HCT116 (cell line): ENCODE measurements around the gene TRIM50. TPM values are rescaled to one million over a fixed set of nuclear protein-coding genes. Genes with fewer than 3 reads are reported as not detected.

Source experiments
- ATAC-seq: fragments of 200-7000 bp; cut with Tn5 transposase; 2 replicates; pipeline ENCODE4 v1.9.1; 2020; ENCODE audit warnings: mild to moderate bottlenecking, moderate library complexity
- BruUV-seq: library from RNA; stranded (reverse); fragments of 400-500 nt; replicated peaks from 2 replicates; lab custom pipeline; 2021; lab: Mats Ljungman, UMichigan
- CTCF ChIA-PET: fragments of 300-600 bp; sonication (Branson Sonifier 250); formaldehyde crosslinking; loops from one replicate; lab custom pipeline; 2021; ENCODE audit warnings: antibody characterized with exemption; lab: Charles Lee
- POLR2A ChIA-PET: fragments of 300-600, 350-600 bp; sonication (Branson Sonifier 250); formaldehyde crosslinking; loops from one replicate; lab custom pipeline; 2021; ENCODE audit warnings: antibody characterized with exemption; lab: Charles Lee
- RAD21 ChIA-PET, 2 experiments: fragments of 300-600 bp; sonication (Branson Sonifier 250); formaldehyde crosslinking; loops; one replicate each; lab custom pipeline; 2023; ENCODE audit warnings: low total read pairs in 2 of 2; ENCODE audit not compliant: uncharacterized antibody in 2 of 2, unreplicated experiment in 2 of 2, low non-redundant PET in 1 of 2; lab: Charles Lee
- DNase-seq: peaks from one replicate; pipeline ENCODE4 v3.0.0-alpha.2; 2010; ENCODE audit warnings: low read depth, low spot score
- H2AFZ ChIP-seq: fragments of 200-600 bp; shearing (Covaris generic), sonication (generic); 2 replicates; pipeline ENCODE4 v1.6.1; 2017; ENCODE audit warnings: low read depth, mixed run types, mixed read lengths, antibody characterized with exemption, low read length; ENCODE audit not compliant: poor library complexity, severe bottlenecking
- H3K27ac ChIP-seq: 2 replicates; pipeline ENCODE4 v1.5.1; 2012; ENCODE audit warnings: low read depth, low read length
- H3K27me3 ChIP-seq: fragments of 200-600 bp; sonication (generic); 2 replicates; pipeline ENCODE4 v1.6.1; 2016; ENCODE audit warnings: mixed run types, low read length, mixed read lengths; ENCODE audit not compliant: insufficient read depth
- H3K36me3 ChIP-seq, 2 experiments: fragments of 200-500 bp in 1 of 2; fragments of 200-600 bp in 1 of 2; sonication (Bioruptor generic) in 1 of 2; sonication (generic) in 1 of 2; 2 replicates each; pipeline versions ENCODE4 v1.5.1 to v1.6.1; 2014 to 2016; ENCODE audit warnings: low read length in 2 of 2, inconsistent platforms in 1 of 2, mixed read lengths in 1 of 2, mixed run types in 1 of 2; ENCODE audit not compliant: insufficient read depth in 2 of 2, control insufficient read depth in 1 of 2
- H3K4me1 ChIP-seq, 2 experiments: fragments of 200-600 bp in 1 of 2; sonication (generic) in 1 of 2; 2 replicates each; pipeline versions ENCODE4 v1.5.1 to v1.6.1; 2012 to 2017; ENCODE audit warnings: low read length in 2 of 2, inconsistent platforms in 1 of 2, mild to moderate bottlenecking in 1 of 2, mixed read lengths in 1 of 2, mixed run types in 1 of 2, moderate library complexity in 1 of 2; ENCODE audit not compliant: insufficient read depth in 2 of 2, control insufficient read depth in 1 of 2
- H3K4me2 ChIP-seq: fragments of 200-600 bp; sonication (generic); 2 replicates; pipeline ENCODE4 v1.6.1; 2017; ENCODE audit warnings: mixed run types, low read length, mixed read lengths
- H3K4me3 ChIP-seq, 2 experiments: fragments of 200-600 bp in 1 of 2; sonication (generic) in 1 of 2; replicated peaks in 1 of 2; 2 replicates each; pipeline ENCODE4 v1.5.1; 2011 to 2016; ENCODE audit warnings: low read length in 2 of 2, control low read depth in 1 of 2, low read depth in 1 of 2, mild to moderate bottlenecking in 1 of 2, mixed read lengths in 1 of 2, mixed run types in 1 of 2
- H3K79me2 ChIP-seq: fragments of 200-600 bp; sonication (generic); 2 replicates; pipeline ENCODE4 v1.6.1; 2017; ENCODE audit warnings: mild to moderate bottlenecking, mixed run types, low read length, moderate library complexity, mixed read lengths; ENCODE audit not compliant: insufficient read depth
- H3K9ac ChIP-seq: fragments of 200-600 bp; sonication (generic); 2 replicates; pipeline ENCODE4 v1.6.1; 2016; ENCODE audit warnings: low read length, mixed read lengths
- H3K9me2 ChIP-seq: fragments of 200-600 bp; sonication (generic), shearing (Covaris generic); 2 replicates; pipeline ENCODE4 v1.6.1; 2017; ENCODE audit warnings: mixed run types, mild to moderate bottlenecking, moderate library complexity; ENCODE audit not compliant: insufficient read depth
- H3K9me3 ChIP-seq, 2 experiments: fragments of 200-500 bp in 1 of 2; fragments of 200-600 bp in 1 of 2; sonication (Bioruptor generic) in 1 of 2; sonication (generic) in 1 of 2; 2 replicates each; pipeline ENCODE4 v1.6.1; 2014 to 2017; ENCODE audit warnings: low read length in 2 of 2, mixed read lengths in 2 of 2, inconsistent platforms in 1 of 2, low read depth in 1 of 2, mild to moderate bottlenecking in 1 of 2, mixed run types in 1 of 2, moderate library complexity in 1 of 2; ENCODE audit not compliant: control insufficient read depth in 1 of 2, insufficient read depth in 1 of 2
- H4K20me1 ChIP-seq: fragments of 200-600 bp; sonication (generic), shearing (Covaris generic); 2 replicates; pipeline ENCODE4 v1.6.1; 2017; ENCODE audit warnings: mixed run types, mild to moderate bottlenecking, moderate library complexity; ENCODE audit not compliant: insufficient read depth
- CEBPB ChIP-seq: IDR thresholded peaks from 2 replicates; pipeline ENCODE4 v1.6.1; 2012; ENCODE audit warnings: low read depth
- ELF1 ChIP-seq: IDR thresholded peaks from 2 replicates; pipeline ENCODE4 v1.6.1; 2012; ENCODE audit warnings: low read depth, borderline replicate concordance
- EZH2 ChIP-seq: fragments of 200-600 bp; sonication (generic); IDR thresholded peaks from 2 replicates; pipeline ENCODE4 v1.6.1; 2017; ENCODE audit warnings: antibody characterized with exemption, mixed run types
- FOSL1 ChIP-seq: IDR thresholded peaks from 2 replicates; pipeline ENCODE4 v1.6.1; 2012; ENCODE audit warnings: low read depth
- POLR2AphosphoS5 ChIP-seq: IDR thresholded peaks from 2 replicates; pipeline ENCODE4 v1.6.1; 2011; ENCODE audit warnings: mild to moderate bottlenecking, low read depth, low read length, moderate library complexity
- SIN3A ChIP-seq: IDR thresholded peaks from 2 replicates; pipeline ENCODE4 v1.6.1; 2012; ENCODE audit warnings: low read depth
- SP1 ChIP-seq: IDR thresholded peaks from 2 replicates; pipeline ENCODE4 v1.6.1; 2012; ENCODE audit warnings: low read depth
- SRF ChIP-seq: IDR thresholded peaks from 2 replicates; pipeline ENCODE4 v1.6.1; 2012; ENCODE audit warnings: low read depth
- TCF7L2 ChIP-seq: IDR thresholded peaks from 2 replicates; pipeline ENCODE4 v1.7.0; 2011; ENCODE audit warnings: borderline replicate concordance, inconsistent platforms; ENCODE audit not compliant: insufficient read depth, insufficient read length; ENCODE audit errors: extremely low read depth
- YY1 ChIP-seq: IDR thresholded peaks from 2 replicates; pipeline ENCODE4 v1.6.1; 2011; ENCODE audit warnings: low read length, low read depth, moderate library complexity, mild to moderate bottlenecking; ENCODE audit not compliant: insufficient replicate concordance; ENCODE audit errors: extremely low read depth
- intact Hi-C: fragments of 100-400 bp; cut with micrococcal nuclease; formaldehyde crosslinking; loops from 2 replicates; pipeline ENCODE4 v1.10.0; 2022
- total RNA-seq: library from RNA; stranded (reverse); gene quantifications from one replicate; pipeline ENCODE4 v1.2.1, GENCODE V29; 2021; ENCODE audit not compliant: unreplicated experiment
- TF ChIP-seq, protein P1 (sequence below), 3 experiments: fragments of 200-600 bp in 1 of 3; sonication (generic) in 1 of 3; IDR thresholded peaks in 2 of 3; conservative IDR thresholded peaks in 1 of 3; 2 replicates each; pipeline ENCODE4 v1.5.1; 2012 to 2017; ENCODE audit warnings: low read depth in 2 of 3, low read length in 2 of 3, antibody characterized with exemption in 1 of 3, borderline replicate concordance in 1 of 3, control low read depth in 1 of 3, mild to moderate bottlenecking in 1 of 3, mixed read lengths in 1 of 3, mixed run types in 1 of 3, moderate library complexity in 1 of 3; ENCODE audit not compliant: insufficient read depth in 1 of 3

Gene TRIM50
- total RNA-seq, 1 experiment from 2014 or later, result not detected

DNA sequence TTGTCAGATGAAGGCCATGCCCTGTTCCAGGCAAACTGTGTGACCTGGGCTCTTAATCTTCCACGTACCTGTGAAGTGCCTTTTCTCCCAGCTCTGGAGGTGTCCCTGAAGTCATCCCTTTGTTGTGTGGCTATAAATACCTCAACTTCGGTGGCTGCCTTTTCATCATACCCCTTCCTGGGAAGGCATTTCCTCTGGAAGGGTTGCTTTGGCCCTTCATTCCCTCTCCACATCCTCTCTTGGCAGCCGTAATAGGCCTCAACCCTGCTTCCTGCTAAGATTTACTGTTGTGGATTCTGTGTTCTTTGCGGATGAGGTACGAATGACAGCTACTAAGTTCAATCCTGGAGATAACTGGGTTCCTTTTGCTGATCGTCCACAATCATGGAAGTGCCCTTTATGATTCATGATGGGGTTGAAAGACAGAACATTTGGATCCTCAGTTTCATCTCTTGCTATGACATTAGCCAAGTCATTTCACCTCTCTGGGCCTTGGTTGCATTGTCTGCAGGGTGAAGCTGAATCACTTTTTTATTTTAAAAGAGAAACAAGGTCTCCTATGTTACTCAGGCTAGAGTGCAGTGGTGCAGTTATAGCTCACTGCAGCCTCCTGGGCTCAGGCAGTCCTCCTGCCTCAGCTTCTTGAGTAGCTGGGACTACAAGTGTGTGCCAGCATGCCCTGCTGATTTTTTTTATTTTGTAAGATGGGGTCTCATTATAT, 23.7 kb upstream of the TRIM50 start:
- no peak for TF ChIP-seq SIN3A
- TF ChIP-seq FOSL1, result no peak
- no peak for TF ChIP-seq EZH2
- peak; percentile 75 for TF ChIP-seq TCF7L2
- TF ChIP-seq CEBPB, result no peak
- TF ChIP-seq YY1, result no peak
- no peak for TF ChIP-seq SP1
- intact Hi-C loops, result no loop called here
- H3K79me2 ChIP-seq, result no peaks in the 10 kb centered on the region
- ATAC-seq (no peak), DNase-seq (no peak)
- no peak overlapping the region for H3K9ac ChIP-seq
- no peaks in the 10 kb centered on the region for H3K9me2 ChIP-seq
- no peak overlapping the region for H2AFZ ChIP-seq
- peaks cover 0 to 3% of the 10 kb centered on the region in 2 experiments; a peak in 1 of 4 replicates for H3K4me1 ChIP-seq
- no TSS peak for BruUV-seq
- H3K27ac ChIP-seq, result no peak overlapping the region
- H3K4me3 ChIP-seq, result no peak overlapping the region
- CTCF ChIA-PET, result no interaction called here
- no peaks in the 10 kb centered on the region for H3K36me3 ChIP-seq
- RAD21 ChIA-PET, result no interaction called here
- no peak overlapping the region for H3K4me2 ChIP-seq
- no peaks in the 10 kb centered on the region for H3K9me3 ChIP-seq
- H4K20me1 ChIP-seq, result no peaks in the 10 kb centered on the region
- POLR2A ChIA-PET, result no interaction called here
- no peaks in the 10 kb centered on the region for H3K27me3 ChIP-seq

DNA sequence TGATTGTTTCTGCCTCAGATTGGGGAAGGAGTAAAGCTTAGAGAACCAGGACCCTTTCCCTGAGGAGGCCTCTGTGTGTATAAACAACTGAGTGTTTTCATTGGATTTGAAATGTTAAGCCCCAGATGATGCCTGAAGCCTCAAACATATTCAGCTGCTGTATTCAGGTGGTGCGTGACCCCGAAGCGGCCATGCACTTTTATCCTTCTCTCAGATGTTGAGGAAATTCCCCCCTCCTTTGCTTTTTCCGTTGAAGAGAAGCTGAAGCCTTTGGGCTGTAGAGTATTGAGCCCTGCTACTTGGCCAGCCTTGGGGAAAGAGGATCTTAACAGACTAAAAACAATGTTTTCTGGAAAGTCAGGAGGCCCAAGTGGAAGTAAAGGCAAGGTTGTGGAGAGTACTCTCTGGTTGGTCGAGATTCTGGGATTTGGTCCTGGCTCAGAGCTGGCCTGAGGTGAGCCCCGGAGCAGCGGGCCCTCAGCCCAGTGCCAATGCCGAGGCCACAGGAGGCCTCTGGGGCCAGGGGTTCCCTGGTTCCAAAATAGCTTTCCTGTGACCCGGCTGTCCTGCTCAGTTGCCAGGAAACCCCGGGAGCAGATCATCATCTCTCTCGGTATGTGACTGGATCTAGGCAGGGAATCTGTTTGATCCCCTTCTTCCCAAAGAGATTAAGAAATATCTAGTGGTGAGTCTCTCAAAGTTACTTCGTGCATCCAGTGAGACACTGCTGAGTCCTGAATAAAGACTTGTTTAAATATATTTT, 22.6 kb upstream of the TRIM50 start:
- Histone ChIP-seq H3K27ac (no peak overlapping the region), H2AFZ (no peak overlapping the region), H3K9me3 (no peaks in the 10 kb centered on the region), H3K79me2 (no peaks in the 10 kb centered on the region), H4K20me1 (no peaks in the 10 kb centered on the region), H3K9ac (no peak overlapping the region), H3K27me3 (no peaks in the 10 kb centered on the region), H3K4me1 (peaks cover 0 to 3% of the 10 kb centered on the region in 2 experiments; a peak in 1 of 4 replicates), H3K36me3 (no peaks in the 10 kb centered on the region), H3K4me2 (no peak overlapping the region), H3K9me2 (no peaks in the 10 kb centered on the region), H3K4me3 (no peak overlapping the region)
- ATAC-seq (no peak), DNase-seq (no peak)
- intact Hi-C loops, result no loop called here
- no peak for TF ChIP-seq EZH2
- TF ChIP-seq, protein P1, sequence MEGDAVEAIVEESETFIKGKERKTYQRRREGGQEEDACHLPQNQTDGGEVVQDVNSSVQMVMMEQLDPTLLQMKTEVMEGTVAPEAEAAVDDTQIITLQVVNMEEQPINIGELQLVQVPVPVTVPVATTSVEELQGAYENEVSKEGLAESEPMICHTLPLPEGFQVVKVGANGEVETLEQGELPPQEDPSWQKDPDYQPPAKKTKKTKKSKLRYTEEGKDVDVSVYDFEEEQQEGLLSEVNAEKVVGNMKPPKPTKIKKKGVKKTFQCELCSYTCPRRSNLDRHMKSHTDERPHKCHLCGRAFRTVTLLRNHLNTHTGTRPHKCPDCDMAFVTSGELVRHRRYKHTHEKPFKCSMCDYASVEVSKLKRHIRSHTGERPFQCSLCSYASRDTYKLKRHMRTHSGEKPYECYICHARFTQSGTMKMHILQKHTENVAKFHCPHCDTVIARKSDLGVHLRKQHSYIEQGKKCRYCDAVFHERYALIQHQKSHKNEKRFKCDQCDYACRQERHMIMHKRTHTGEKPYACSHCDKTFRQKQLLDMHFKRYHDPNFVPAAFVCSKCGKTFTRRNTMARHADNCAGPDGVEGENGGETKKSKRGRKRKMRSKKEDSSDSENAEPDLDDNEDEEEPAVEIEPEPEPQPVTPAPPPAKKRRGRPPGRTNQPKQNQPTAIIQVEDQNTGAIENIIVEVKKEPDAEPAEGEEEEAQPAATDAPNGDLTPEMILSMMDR (IDR thresholded peaks at IDR 0.05 in 2 of 3, conservative IDR thresholded peaks at IDR 0.05 in 1 of 3; ENCODE audit: borderline replicate concordance in 1 of 3, insufficient read depth in 1 of 3, low read depth in 2 of 3, low read length in 2 of 3), result no peak
- TF ChIP-seq YY1, result no peak
- TF ChIP-seq POLR2AphosphoS5, result no peak
- no peak for TF ChIP-seq TCF7L2
- TF ChIP-seq ELF1, result no peak
- no peak for TF ChIP-seq SRF
- TF ChIP-seq CEBPB, result no peak
- CTCF ChIA-PET, result interaction anchor here (1.0 kb wide), 1 partner anchor 8 kb away, joined by 5 read pairs; no protein-coding TSS in a partner anchor
- POLR2A ChIA-PET, result no interaction called here
- RAD21 ChIA-PET, result no interaction called here
- no TSS peak for BruUV-seq
